WTC11 (cell line): ENCODE measurements around the gene INAFM2. TPM values are rescaled to one million over a fixed set of nuclear protein-coding genes. Genes with fewer than 3 reads are reported as not detected.

Experiments used
- CREM ChIP-seq: sonication (generic); formaldehyde crosslinking; IDR thresholded peaks from 2 replicates; pipeline ENCODE4 v1.8.1; 2022; ENCODE audit warnings: mild to moderate bottlenecking, missing genetic modification reagents, moderate library complexity
- E2F4 ChIP-seq: sonication (generic); formaldehyde crosslinking; IDR thresholded peaks from 2 replicates; pipeline ENCODE4 v1.8.1; 2022; ENCODE audit warnings: low read depth, mild to moderate bottlenecking, moderate library complexity, missing genetic modification reagents, borderline replicate concordance
- EMX1 ChIP-seq: fragments of 250-450 bp; sonication (Bioruptor Pico); IDR thresholded peaks from 2 replicates; pipeline ENCODE4 v1.8.0; 2021; ENCODE audit warnings: mild to moderate bottlenecking
- ESRRA ChIP-seq: sonication (generic); formaldehyde crosslinking; IDR thresholded peaks from 2 replicates; pipeline ENCODE4 v1.8.1; 2022; ENCODE audit warnings: mild to moderate bottlenecking, missing genetic modification reagents, borderline replicate concordance
- GRHL2 ChIP-seq: fragments of 250-450 bp; sonication (Bioruptor Pico); IDR thresholded peaks from 2 replicates; pipeline ENCODE4 v1.8.0; 2022; ENCODE audit warnings: mild to moderate bottlenecking, moderate library complexity; ENCODE audit not compliant: insufficient replicate concordance, severe bottlenecking
- GTF2I ChIP-seq: fragments of 250-450 bp; sonication (Bioruptor Pico); conservative IDR thresholded peaks from 2 replicates; pipeline ENCODE4 v1.4.0; 2021; ENCODE audit warnings: mild to moderate bottlenecking
- HMGA2 ChIP-seq: fragments of 250-450 bp; sonication (Bioruptor Pico); IDR thresholded peaks from 2 replicates; pipeline ENCODE4 v1.4.0; 2021; ENCODE audit warnings: mild to moderate bottlenecking, moderate library complexity
- JUN ChIP-seq: sonication (generic); formaldehyde crosslinking; IDR thresholded peaks from 2 replicates; pipeline ENCODE4 v1.8.0; 2023; ENCODE audit warnings: mild to moderate bottlenecking, missing genetic modification reagents
- MAX ChIP-seq: sonication (generic); formaldehyde crosslinking; IDR thresholded peaks from 2 replicates; pipeline ENCODE4 v1.8.0; 2022; ENCODE audit warnings: mild to moderate bottlenecking, missing genetic modification reagents
- NFATC4 ChIP-seq: fragments of 250-450 bp; sonication (Bioruptor Pico); IDR thresholded peaks from 2 replicates; pipeline ENCODE4 v1.9.0; 2021; ENCODE audit warnings: mild to moderate bottlenecking
- NFE2L1 ChIP-seq: sonication (generic); formaldehyde crosslinking; IDR thresholded peaks from 2 replicates; pipeline ENCODE4 v1.8.1; 2023; ENCODE audit warnings: missing genetic modification reagents
- NFYB ChIP-seq: sonication (generic); formaldehyde crosslinking; conservative IDR thresholded peaks from 2 replicates; pipeline ENCODE4 v1.8.0; 2022; ENCODE audit warnings: low read depth, missing genetic modification reagents
- PREB ChIP-seq: sonication (generic); formaldehyde crosslinking; IDR thresholded peaks from 2 replicates; pipeline ENCODE4 v1.8.1; 2022; ENCODE audit warnings: mild to moderate bottlenecking, missing genetic modification reagents, moderate library complexity, borderline replicate concordance
- RORB ChIP-seq: fragments of 250-450 bp; sonication (Bioruptor Pico); IDR thresholded peaks from 2 replicates; pipeline ENCODE4 v1.9.0; 2021; ENCODE audit warnings: mild to moderate bottlenecking
- TEAD4 ChIP-seq: sonication (generic); formaldehyde crosslinking; IDR thresholded peaks from 2 replicates; pipeline ENCODE4 v1.8.0; 2022; ENCODE audit warnings: mild to moderate bottlenecking, missing genetic modification reagents
- TP53 ChIP-seq: sonication (generic); formaldehyde crosslinking; IDR thresholded peaks from 2 replicates; pipeline ENCODE4 v1.8.1; 2023; ENCODE audit warnings: mild to moderate bottlenecking, missing genetic modification reagents
- USF2 ChIP-seq: sonication (generic); formaldehyde crosslinking; IDR thresholded peaks from 2 replicates; pipeline ENCODE4 v1.8.1; 2023; ENCODE audit warnings: mild to moderate bottlenecking, missing genetic modification reagents, moderate library complexity
- ZNF219 ChIP-seq: sonication (generic); formaldehyde crosslinking; IDR thresholded peaks from 2 replicates; pipeline ENCODE4 v1.8.0; 2023; ENCODE audit warnings: missing genetic modification reagents, mild to moderate bottlenecking, borderline replicate concordance
- ZNF232 ChIP-seq: sonication (generic); formaldehyde crosslinking; IDR thresholded peaks from 2 replicates; pipeline ENCODE4 v1.8.0; 2022; ENCODE audit warnings: mild to moderate bottlenecking, missing genetic modification reagents
- ZNF416 ChIP-seq: fragments of 250-450 bp; sonication (Bioruptor Pico); IDR thresholded peaks from 2 replicates; pipeline ENCODE4 v1.9.0; 2021; ENCODE audit warnings: mild to moderate bottlenecking, inconsistent platforms
- ZNF425 ChIP-seq: fragments of 250-450 bp; sonication (Bioruptor Pico); conservative IDR thresholded peaks from 2 replicates; pipeline ENCODE4 v1.9.0; 2021; ENCODE audit warnings: mild to moderate bottlenecking
- ZSCAN18 ChIP-seq: fragments of 250-450 bp; sonication (Bioruptor Pico); IDR thresholded peaks from 2 replicates; pipeline ENCODE4 v2.1.2; 2022; ENCODE audit warnings: mild to moderate bottlenecking, moderate library complexity
- total RNA-seq: library from RNA; stranded (reverse); gene quantifications from 3 replicates; pipeline ENCODE4 v1.2.3, GENCODE V29; 2021
- TF ChIP-seq, protein P1 (sequence below): sonication (generic); formaldehyde crosslinking; IDR thresholded peaks from 2 replicates; pipeline ENCODE4 v1.8.1; 2023; ENCODE audit warnings: mild to moderate bottlenecking, missing genetic modification reagents, borderline replicate concordance
- TF ChIP-seq, protein P2 (sequence below): sonication (generic); formaldehyde crosslinking; IDR thresholded peaks from 2 replicates; pipeline ENCODE4 v1.8.0; 2023; ENCODE audit warnings: missing genetic modification reagents

Gene INAFM2
- total RNA-seq, 1 experiment from 2014 or later = 34.2 TPM

DNA sequence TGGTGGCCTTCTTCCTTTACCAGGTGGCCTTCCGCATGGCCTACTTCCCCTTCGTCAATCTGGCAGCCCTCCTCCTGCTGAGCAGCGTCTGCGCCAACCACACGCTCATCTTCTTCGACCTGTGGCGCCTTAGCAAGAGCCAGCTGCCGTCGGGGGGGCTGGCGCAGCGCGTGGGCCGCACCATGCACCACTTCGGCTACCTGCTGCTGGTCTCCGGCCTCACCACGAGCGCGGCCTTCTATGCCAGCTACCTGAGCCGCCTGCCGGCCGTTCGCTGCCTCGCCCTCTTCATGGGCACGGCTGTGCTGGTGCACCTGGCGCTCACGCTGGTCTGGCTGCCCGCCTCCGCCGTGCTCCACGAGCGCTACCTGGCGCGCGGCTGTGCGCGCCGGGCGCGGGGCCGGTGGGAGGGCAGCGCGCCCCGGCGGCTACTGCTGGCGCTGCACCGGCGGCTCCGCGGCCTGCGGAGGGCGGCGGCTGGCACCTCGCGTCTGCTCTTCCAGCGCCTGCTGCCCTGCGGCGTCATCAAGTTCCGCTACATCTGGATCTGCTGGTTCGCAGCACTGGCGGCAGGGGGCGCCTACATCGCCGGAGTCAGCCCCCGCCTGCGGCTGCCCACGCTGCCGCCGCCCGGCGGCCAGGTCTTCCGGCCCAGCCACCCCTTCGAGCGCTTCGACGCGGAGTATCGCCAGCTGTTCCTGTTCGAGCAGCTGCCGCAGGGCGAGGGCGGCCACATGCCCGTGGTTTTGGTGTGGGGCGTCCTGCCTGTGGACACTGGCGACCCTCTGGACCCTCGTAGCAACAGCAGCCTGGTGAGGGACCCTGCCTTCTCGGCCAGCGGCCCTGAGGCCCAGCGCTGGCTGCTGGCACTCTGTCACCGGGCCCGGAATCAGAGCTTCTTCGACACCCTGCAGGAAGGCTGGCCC lies 44.5 kb downstream of the INAFM2 start (continued):
- peak; percentile 98 for TF ChIP-seq ZNF219 (CRISPR knock-in tag)
- no peak for TF ChIP-seq ZNF416 (CRISPR knock-in tag)
- TF ChIP-seq ZNF232 = peak; percentile 99
- no peak for TF ChIP-seq HMGA2 (CRISPR knock-in tag)
- TF ChIP-seq MAX = peak; percentile 100
- TF ChIP-seq EMX1 (CRISPR knock-in tag) = no peak
- TF ChIP-seq E2F4 = peak; percentile 95
- TF ChIP-seq NFE2L1 (CRISPR knock-in tag) = peak; percentile 98
- TF ChIP-seq JUN (CRISPR knock-in tag) = peak; percentile 98
- 0 out of 2 replicates have a peak, but pooled peaks have one; percentile 15 for TF ChIP-seq USF2 (CRISPR knock-in tag)
- TF ChIP-seq GRHL2 (CRISPR knock-in tag) = no peak
- no peak for TF ChIP-seq ZNF425 (CRISPR knock-in tag)
- peak; percentile 96 for TF ChIP-seq TEAD4 (CRISPR knock-in tag)
- TF ChIP-seq NFYB = peak; percentile 62
- peak; percentile 98 for TF ChIP-seq ESRRA
- no peak for TF ChIP-seq RORB (CRISPR knock-in tag)
- peak; percentile 94 for TF ChIP-seq PREB
- TF ChIP-seq ZSCAN18 = no peak
- TF ChIP-seq GTF2I (CRISPR knock-in tag) = no peak
- peak; percentile 98 for TF ChIP-seq TP53
- TF ChIP-seq, protein P1, sequence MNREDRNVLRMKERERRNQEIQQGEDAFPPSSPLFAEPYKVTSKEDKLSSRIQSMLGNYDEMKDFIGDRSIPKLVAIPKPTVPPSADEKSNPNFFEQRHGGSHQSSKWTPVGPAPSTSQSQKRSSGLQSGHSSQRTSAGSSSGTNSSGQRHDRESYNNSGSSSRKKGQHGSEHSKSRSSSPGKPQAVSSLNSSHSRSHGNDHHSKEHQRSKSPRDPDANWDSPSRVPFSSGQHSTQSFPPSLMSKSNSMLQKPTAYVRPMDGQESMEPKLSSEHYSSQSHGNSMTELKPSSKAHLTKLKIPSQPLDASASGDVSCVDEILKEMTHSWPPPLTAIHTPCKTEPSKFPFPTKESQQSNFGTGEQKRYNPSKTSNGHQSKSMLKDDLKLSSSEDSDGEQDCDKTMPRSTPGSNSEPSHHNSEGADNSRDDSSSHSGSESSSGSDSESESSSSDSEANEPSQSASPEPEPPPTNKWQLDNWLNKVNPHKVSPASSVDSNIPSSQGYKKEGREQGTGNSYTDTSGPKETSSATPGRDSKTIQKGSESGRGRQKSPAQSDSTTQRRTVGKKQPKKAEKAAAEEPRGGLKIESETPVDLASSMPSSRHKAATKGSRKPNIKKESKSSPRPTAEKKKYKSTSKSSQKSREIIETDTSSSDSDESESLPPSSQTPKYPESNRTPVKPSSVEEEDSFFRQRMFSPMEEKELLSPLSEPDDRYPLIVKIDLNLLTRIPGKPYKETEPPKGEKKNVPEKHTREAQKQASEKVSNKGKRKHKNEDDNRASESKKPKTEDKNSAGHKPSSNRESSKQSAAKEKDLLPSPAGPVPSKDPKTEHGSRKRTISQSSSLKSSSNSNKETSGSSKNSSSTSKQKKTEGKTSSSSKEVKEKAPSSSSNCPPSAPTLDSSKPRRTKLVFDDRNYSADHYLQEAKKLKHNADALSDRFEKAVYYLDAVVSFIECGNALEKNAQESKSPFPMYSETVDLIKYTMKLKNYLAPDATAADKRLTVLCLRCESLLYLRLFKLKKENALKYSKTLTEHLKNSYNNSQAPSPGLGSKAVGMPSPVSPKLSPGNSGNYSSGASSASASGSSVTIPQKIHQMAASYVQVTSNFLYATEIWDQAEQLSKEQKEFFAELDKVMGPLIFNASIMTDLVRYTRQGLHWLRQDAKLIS (CRISPR knock-in tag) = peak; percentile 98
- TF ChIP-seq, protein P2, sequence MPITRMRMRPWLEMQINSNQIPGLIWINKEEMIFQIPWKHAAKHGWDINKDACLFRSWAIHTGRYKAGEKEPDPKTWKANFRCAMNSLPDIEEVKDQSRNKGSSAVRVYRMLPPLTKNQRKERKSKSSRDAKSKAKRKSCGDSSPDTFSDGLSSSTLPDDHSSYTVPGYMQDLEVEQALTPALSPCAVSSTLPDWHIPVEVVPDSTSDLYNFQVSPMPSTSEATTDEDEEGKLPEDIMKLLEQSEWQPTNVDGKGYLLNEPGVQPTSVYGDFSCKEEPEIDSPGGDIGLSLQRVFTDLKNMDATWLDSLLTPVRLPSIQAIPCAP (CRISPR knock-in tag) = peak; percentile 97
- peak; percentile 90 for TF ChIP-seq CREM (CRISPR knock-in tag)
- no peak; the same call in 1 of the 2 replicates for TF ChIP-seq NFATC4 (CRISPR knock-in tag)
